GM18508 (cell line): ENCODE data around the gene GAB2.
"Not testable (repeated sequence)": the region's sequence is repeated elsewhere in the genome, so short reads cannot be mapped to it uniquely, and the experiment has no call there.

Experiments used
- ATAC-seq: cut with Tn5 transposase; IDR thresholded peaks from one replicate; pipeline ENCODE4 v1.9.1; 2021; ENCODE audit warnings: moderate number of reproducible peaks; ENCODE audit not compliant: insufficient read depth, unreplicated experiment

Gene GAB2

DNA sequence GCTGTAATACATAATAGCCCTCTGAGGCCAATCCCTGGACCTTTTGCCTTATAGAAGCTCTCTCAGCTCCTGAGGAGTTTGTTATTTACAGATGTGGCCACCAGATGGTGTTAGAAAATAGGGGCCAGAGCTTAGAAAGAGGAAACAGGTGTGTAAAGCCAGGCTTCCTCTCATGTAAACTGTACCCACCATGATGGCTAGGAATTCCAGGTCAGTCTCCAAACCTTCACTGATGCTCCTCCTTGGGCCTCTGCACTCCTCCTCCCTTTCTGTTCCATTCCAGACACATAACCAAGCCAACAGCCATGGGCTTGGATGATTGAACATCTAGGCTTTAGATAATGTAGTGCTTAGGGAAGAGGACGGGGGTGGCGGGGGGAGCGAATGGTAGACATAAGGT, 189.2 kb downstream of the GAB2 start:
- no peak for ATAC-seq

DNA sequence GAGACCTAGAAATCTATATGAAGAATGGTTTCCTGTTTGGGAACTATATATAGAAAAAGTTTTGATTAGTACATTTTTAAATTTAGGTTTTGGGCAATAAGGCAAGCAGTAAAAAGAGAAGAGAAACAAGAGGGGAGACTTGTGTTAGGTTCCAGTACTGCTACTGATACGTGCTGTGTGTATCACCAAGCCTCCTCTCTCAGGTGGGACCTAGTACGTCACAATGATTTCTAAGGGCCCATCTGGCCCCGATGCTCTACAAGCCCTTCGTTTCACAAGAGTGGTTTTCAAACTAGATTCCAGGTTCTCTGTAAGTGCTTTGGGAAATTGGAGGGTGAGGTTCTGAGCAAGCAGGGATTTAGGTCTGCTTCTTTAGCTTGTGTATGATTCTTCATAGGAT, 189.7 kb downstream of the GAB2 start:
- no peak for ATAC-seq

DNA sequence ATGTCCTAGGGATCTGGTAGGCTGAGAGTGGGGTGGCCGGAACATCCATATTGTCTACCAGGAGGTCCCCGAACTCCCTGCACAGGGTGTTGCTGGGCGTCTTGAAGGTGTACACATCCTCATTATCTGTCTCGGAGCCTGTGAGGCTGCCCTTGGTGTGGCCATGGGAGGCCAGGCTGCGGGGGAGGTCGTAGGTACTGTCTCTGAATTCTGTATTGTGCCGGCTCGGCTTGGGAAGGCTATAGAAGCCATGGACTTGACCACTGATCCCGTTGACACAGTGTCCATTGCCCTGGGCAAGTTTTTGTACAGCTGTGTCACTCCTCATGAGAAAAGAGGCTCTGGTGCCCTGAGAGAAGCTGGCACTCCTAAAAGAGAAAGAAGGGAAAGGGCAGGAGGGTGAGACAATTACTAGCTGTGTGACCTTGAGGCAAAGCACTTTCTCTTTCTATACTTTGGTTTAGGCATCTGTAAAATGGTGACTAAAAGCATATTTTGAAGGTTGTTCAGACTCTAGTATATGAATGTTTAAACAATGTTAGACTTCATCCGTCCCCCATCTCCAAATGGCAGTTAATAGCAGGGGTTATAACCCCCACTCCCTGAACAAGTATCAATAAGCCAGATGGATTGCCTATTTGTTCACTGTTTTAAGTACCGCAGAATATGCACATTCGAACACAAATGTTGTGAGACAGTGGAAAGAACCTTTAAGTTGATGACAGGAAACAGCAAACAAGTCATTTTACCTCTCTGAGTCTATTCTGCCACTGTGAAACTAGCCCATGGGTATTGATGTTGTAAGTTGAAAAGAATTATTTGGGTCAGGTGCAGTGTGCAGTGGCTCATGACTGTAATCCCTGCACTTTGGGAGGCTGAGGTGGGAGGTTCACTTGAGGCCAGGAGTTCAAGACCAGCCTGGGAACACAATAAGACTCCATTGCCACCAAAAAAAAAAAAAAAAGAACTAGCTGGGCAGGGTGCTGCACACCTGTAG, 190.6 kb downstream of the GAB2 start:
- ATAC-seq, result no peak

DNA sequence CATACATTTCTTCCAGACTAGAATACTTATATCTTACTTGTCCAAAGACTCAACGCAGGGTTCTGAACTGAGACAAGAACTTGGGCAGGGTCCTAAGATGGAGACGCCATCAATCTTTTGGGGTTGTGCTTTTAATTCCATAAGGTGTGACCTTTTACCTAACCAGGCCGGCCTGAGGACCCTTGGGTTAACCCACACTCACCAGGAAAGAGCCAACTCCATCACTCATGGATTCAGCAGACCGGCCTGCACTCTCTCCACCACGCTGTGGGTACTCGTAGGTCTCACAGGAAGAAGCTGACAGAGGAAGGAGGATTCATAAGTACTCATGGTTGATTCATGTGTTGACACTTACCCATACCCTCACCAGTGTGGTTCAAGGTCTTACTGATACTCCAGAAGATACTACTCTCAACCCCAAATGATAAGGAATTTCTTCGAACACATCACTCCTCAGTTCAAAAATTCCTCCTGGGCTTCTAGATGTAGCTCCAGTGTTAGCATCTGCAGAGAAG, 192.7 kb downstream of the GAB2 start:
- no peak for ATAC-seq

DNA sequence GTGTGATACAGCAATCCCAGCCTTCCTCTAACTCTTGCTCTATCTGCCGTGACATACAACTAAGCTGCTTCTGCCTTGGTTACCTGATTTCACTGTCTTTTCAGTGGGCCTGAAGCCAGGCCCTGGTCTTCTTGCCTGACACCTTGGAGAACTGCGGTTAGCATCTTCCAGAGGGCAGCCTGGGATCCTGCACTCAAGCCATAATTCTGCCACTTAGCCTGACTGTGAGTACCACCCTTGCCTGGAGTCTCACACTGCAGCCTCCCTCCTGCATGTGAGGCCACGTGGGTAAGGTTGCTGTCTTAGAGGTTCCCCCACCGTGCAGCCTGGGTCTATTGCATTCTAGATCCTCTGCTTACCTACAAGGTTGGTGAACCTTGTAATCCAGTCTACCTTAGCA, 193.1 kb downstream of the GAB2 start:
- ATAC-seq, result no peak

DNA sequence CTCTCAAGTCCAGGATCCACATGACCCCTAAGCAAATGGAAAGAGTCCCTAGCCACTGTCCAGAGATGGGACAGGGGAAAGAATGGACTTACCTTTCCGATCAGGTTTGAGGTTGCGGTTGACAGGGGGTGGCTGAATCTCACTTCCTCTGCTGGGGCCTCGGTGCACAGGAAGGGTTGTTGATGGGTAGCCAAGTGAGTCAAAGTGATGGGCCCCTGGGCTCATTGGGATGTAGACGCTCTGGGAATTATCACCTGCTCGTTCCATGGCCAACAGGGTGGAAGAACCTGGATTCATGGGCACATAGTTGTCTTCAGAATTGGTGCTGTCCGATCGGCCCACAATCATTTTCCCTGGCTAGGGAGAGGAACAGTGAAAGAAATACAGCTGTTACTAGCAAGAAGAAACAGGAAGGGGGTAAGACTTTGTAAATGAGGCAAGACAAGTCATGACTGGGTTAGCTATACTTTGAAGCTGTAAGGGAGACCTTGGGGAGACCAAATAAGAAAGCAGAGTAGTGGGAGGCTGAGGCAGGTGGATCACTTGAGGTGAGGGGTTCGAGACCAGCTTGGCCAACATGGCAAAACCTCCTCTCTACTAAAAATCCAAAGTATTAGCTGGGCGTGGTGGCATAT, 194.2 kb downstream of the GAB2 start:
- no peak for ATAC-seq

DNA sequence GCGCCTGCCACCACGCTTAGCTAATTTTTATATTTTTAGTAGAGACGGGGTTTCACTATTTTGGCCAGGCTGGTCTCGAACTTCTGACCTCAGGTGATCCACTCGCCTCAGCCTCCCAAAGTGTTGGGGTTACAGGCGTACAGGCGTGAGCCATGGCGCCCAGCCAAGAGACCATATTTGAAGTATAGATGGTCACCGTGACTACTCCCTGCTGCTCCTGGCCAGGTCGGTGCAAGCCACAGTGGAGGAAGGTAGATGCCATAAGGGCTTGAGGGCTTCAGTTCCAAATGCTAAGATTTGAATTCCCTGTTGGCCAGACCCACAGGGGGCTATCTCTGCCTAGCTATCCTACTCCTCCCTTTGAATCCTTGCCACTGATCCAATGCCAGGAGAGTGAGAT, 194.9 kb downstream of the GAB2 start:
- ATAC-seq, result not testable (repeated sequence)

DNA sequence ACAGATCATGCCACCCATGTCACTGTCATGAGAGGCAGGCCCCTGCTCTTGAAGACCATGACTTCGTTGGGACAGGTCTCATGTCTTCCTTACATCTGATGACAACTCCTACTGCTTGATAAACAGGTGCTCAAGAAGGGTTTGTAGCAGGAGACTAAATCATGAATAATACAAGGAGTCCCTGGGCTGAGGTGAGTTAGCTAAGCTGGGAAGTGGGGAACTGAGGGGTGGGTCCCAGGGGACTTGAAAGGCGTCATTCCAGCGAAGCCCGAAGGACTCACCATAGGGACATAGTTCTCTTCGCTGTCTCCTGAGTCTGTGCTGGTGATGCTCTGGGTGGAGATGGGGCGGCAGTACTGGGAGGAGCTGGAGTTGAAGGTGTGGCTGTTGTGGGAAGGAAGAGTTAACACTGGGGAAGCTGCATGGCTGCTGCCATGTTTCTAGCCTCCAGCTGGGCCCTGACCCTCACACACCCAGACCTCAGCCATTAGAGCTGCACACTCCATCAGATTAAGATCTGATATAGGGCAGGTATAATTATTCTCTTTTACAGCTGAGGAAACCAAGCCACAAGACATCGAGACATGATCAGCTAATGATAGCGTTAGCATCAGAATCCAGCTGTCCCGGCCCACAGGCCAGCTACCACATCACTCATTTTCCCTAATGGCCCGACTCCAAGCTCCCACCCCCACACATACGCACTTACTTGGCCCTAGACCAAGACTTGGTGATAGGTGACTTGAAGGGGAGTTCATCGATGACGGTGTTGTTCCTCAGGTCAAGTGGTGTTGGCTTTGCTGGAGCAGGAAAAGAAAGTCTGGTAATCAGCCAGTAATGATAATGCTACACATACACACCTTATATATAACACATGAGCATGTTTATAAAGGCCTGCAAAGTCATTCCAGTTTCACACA, 196.0 kb downstream of the GAB2 start:
- no peak for ATAC-seq

DNA sequence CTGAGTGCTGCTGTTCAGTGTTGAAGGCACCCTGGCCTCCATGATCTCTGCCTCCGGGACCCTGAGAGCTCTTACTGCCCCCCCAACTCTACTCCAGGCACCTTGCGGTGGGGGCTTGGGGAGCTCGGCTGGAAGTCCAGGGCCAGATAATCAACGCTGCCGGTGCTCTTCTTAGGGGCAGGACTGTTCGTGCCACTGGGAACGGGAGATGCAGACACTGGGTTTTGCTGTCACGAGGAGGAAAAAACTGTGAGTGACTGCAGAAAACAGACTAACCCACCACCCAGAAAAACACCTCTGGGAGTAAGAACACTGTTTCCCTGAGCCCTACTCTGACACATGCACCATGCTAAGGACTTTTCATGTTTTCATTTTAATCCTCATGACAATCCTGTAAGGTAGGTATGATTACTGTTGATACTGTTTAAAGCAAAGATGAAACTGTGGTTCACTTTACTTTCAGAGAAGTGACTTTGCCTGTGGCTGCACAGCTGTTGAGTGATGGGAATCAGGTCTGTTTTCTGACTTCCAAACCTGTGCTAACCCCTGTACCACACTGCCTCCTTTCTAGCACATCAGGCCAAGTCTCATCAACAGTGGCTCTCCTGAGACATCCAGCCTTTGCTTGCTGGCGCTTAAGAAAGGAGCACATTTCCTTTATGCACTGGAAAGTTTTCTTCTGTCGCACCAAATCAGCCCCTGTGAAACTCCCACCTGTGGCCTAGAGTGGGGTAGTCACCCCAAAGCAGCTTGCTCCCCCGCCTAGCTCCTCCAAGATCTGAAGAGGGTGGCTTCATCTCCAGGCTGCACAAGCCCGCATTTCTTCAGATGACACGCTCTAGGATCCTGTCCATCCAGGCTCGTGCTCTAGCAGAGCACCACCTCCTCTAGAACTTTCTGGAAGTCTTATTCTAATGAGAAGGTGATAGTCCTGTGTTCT, 197.1 kb downstream of the GAB2 start:
- no peak for ATAC-seq

DNA sequence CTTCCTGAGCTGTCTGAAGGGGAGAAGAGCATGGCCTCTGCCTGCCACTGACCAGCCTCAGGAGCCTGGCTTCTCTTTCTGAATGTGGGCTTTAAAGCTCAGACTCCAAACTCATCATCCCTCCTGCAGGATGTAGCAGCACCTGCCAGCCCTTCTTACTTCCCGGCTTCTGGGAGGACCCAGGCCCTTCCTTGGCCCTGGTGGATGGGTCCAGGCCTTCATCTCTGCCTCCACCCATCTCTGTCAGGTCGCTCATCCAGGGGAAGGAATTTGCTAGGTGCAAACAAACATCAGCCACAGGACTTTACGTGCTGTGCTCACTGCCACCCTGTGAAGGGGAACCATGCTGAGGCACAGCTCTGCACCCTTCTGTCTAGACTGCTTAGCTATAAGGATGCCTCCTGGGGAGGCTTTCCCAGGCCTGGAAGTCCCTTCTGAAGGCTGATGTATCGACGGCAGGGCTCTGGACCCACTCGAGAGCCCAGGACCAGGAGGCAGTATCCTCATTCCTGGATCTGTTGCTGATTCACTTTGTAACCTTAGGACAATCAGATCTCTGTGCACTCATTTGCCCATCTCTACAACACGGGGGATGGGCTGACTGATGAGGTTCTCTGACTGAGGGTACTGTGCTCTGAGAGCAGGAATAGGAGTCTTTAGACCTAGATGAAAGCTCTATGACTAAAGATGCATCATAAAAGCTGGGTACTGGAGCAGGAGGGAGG, 198.0 kb downstream of the GAB2 start:
- ATAC-seq, result no peak

DNA sequence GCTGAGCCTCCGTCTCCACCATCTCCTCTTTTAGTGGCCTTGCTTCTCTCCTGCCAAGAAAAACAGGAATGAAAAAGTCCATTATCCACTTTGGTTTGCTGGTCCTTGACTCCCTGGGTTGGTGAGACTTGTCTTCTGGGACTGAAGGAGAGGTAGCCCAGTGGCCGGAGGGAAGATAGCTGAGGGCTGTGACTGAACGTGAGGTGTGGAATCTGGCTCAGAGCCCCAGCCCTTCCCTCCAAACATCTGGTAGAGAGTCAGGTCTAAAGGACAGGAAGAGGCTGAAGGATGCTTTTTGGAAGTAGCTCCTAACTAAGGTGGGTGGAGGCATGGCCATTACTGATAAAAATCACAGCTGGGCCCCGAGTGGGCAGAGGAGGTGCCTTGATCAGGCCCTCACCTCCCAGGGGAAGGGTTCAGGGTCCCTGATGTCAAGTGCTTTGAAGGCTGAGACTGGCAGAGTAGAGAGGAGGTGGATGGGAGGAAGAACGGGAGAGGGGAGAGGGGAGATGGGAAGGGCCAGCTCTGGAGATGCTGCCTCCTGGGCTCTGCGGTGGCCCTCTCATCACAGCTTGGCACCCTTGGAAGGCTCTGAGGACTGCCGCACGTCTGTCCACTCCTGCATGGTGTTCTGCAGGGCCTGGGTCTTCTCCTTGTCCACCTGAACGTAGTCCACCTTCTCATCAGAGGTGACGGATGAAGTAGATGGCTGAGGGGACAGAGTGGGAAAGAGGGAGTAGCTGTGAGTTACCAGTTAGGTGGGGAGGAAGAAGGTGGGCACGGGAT, 198.7 kb downstream of the GAB2 start:
- ATAC-seq, result no peak

DNA sequence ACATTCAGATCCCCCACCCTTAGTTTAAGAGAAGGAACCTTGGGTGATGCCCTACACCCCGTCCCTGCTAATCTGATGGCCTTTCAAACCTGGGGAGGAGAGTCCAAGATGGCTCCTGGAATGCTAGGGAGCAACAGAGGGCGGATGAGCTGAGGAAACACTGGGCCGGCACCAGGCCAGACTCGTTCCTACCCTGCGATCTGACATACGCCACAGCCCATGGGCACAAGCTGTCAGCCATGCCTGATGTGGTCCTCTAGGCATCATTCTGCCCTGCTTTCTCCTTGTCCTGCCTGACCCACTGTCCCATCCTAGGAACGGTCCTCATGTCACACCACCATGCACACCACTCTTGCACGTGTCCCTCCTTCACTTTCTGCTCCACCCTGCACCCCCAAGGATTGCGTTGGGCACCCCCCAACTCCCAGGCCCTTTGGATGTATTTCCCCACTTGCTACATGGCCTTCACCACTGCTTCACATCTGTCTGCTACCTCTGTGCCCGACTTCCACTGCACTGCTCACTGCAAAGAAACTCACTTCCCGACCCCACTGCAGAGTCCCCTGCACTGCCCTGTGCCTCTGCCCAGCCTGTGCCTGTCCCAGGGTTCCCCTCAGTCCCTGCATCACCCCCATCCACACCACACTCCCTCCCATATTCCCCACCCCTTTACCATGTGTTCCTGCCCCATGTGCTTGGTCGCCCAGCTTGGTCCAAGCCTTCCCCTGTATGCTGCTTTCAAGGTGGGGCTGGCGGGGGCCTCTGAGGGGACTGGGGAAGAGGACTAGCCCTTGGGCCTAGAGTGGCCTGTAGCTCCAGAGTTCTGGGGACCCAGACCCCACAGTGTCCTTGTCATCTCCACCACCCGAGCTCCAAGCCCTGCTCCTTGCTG, 199.7 kb downstream of the GAB2 start:
- no peak for ATAC-seq

DNA sequence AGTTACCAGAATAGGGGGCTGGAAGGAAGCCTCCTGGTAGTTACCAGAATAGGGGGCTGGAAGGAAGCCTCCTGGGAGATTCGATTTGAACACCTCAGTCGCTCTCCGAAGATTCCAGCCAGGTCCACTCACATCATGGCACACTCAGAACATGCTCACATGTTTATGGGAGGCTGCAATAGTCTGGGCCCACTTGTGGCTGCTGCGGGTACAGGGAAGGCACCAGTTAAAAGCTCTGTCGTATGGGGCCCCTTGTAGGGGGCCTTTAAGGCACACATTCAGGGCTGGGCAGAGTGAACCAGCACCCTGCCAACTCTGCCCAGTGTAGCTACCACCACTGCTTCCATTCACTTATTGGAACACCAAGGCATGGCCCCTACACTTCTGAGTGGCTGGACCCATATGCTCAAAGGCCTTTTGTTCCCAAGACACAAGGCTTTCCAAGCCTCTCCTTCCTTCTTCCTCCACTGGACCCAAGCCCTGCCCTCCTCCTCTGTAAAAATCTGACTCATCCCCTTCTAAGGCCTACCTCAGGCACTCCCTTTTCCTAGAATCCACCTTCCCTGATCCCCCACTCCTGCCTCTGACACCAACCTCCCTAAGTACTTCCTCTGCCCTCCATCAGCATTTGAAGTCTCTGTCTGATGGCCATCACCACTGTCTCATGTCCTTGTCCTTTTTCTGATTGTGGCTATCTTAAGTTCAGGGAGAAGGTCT, 200.9 kb downstream of the GAB2 start:
- no peak for ATAC-seq

DNA sequence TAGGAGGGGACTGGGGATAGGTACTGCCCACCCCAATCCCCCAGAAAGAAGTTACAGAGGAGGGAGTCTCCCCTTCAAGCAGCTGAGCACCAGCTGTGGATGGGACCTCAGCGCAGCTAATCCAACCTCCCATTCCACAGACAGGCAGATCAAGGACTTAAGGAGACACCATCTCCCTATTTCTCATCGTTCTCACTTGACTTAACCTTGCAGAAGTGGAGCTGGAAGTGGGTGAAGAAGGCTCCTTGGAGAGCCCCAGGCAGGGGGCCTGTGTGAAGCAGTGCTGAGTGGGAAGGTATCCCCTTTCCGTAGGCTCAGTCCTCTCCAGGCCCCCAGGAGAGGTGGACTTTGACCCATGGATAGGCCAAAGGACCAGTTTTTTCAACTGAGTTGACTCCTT, 201.6 kb downstream of the GAB2 start:
- no peak for ATAC-seq

DNA sequence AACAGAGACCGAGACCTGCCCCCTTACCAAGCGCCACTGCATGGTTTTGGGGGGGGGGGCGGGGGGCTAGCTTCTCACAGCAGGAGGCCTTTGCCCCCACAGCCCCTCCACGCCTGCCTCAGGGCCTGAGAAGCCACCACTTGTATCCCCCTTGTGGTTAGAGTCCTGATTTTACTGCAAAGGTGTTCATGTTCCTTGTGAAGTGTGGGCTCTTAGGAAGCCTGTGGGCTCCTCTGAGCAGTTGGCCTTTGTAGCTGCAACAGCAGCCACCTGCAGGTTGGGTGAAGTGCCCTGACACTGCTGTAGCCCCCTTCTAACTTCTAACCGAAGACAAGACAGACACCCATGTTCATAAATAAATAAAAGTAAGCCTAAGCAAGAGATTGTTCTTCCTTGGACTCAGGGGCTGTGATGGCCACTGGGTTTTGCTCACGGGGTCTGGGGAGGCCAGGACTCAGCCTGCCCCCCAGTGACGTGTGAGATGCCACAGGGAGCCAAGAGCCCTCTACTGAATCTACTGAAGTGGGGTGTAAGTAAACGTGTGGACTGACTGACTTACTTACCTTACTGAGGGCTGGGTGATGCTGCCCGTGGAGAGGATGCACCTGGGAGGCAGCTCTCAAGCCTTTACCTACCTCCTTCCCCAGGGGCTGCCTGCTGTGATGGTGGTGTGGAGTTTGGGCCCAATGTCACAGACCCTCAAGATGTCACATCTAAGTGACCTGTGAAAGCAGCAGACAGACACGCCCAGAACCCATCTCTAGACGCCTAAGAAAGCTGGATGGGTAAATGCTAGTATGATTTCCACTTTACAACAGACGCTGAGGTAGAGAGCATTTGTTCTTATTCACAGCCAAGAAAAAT, 203.1 kb downstream of the GAB2 start:
- no peak for ATAC-seq
